ENCODE measurements around the gene LRMDA.

Gene LRMDA

GRCh38 chr10:75431180-75432111 is at the start of gene LRMDA:
Gene LRMDA (plus strand): TSS chr10:75431624.
- no peak for DNase-seq

- DNase-seq = no peak
Observed at GRCh38 chr10:75386128-75386527, 45.3 kb upstream of the LRMDA start.

- no peak for DNase-seq
Observed at GRCh38 chr10:75388082-75388481, 43.3 kb upstream of the LRMDA start.

- DNase-seq = no peak
Observed at GRCh38 chr10:75390178-75390577, 41.2 kb upstream of the LRMDA start.

DNA sequence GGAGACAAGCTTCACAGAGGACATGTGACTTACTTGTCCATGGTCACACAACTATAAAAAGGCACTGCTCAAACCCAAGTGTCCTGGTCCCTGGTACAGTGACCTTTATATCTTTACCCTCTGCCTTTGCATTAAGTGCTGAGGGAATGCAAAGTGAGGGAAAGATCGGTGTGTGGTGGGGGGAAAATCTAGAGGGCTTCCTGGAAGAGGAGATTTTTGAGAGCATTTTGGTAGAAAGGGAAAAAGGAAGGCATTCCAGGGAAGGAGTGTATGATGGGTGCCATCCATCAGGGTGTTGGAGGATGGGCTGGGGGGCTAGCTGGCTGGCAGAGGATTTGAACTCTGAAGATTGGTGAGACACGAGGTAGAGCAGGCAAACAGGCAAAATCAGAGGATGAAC is 39.2 kb upstream of the LRMDA start:
- DNase-seq = no peak

DNA sequence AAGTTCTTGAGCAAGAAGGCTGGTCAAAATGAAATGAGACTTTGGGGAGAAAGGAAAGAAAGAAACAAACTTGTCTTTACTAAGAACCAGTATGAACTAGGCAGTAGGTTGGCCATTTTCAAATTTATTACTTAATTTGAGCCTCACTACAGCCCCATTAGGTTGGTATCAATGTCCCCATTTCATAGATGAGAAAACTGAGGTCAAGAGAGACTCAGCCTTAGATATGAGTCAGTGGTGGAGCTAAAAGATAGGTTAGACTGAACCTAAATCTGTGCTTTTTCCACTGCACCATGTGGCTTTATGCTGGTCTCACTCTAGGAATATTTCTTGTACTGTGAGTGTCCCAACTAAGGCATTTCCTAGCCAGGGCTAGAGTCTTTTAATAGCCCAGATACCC is 38.7 kb upstream of the LRMDA start:
- no peak for DNase-seq

GRCh38 chr10:75394221-75394620 is 37.2 kb upstream of the LRMDA start:
- DNase-seq = no peak

DNA sequence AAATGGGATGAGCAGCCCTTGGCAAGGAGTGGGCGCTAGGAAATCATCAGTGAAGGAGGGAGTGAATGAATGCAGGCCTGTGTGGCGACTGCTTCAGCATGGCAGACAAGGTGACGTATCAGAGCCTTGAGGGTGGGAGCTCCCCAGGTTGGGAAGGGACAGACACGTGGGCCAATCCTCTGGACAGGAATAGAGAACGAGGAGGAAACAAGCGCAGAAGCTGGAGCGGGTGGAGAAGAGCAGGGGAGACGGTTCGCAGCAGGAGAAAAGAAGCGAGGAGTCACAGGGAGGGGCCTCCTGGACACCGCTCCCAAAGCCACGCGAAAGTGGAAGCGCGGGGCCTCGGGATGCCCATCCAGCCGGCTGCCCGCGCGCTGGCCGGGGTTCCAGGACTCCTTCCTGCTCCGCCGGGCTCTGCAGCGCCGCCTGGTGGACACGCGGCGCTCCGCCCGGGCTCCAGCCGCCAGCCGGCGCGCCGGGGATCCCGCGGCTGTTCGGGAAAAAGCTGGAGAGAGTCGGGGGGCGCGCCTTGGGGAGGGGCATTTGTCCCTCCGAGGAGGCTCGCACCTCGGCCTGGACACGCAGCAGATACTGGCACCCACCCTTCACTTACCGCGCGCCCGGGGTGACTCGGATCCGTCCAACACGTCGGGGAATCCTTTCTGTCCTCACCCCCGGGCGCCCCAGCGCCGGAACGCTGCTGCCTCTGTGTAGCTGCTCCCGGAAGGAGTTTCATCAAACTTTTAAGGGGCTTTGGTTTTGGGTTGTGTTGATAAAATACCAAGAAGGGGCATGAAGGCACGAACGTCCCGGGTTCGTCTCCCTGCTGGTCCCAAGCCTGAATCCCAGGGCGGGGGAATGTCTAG is 36.1 kb upstream of the LRMDA start:
- DNase-seq = no peak

DNA sequence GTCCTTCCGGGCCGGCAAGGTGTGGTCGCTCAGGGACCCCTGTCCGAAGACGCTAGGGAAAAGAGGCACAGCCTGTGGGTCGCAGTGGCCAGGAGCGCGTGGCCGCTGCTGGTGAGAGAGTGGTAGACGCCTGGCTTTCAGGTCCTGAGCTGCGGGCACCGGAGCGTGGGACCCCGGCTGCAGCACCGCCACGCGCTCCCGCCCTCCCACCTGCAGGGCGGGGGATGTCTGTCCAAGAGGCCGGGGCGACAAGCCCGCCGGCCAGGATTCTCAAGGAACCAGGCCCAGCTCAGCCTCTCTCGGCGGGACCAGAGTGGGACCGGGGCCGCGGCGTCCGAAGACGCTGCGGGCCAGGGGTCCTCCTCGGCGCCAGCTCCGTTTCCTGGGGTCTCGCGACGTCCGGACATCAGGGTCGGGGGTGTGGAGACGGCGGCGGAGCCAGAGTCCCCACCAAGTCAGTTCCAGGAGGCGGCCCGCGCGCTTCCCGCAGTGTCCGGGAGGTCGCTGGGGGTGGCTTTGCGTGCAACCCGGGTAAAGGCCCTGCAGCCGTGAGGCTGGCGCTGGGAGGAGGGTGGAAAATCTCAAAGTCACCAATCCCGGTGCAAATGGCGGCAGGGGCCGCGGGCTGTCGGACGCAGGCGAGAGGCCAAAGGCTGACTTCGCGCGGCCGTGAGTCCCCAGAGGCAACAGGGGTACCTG is 35.3 kb upstream of the LRMDA start:
- no peak for DNase-seq

GRCh38 chr10:75396631-75397495 is 34.6 kb upstream of the LRMDA start:
- no peak for DNase-seq

DNA sequence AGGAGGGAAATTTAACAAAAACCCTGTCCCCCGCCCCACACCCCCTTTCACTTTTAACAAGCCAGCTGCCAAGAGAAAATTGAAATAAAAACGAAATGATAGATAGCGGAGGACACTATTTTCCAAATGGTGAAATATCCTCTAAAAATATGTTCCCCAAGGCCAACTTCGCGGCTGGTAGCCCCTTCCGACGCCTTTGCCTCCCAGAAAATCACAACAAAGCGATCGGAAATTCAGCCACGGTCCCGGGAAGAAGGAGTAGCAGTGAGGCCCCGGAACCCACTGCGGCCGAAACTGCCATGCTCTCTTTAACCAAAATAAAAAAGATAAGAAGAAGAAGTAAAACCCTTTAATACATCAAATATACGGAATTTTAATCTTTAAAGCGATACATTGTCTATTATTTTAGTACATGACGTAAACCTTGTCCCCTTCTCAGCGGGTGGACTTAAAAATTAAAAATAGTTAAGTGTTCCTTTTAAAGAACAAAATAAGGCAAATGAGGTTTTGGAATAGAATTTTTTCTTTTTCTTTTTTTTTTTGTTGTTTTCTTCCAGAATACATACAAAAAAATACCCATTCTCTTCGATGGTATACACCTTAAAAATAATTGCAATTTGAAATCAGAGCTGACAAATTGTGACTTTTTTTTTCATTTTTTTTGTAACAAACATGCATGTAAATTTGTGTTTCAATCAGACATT is 33.8 kb upstream of the LRMDA start:
- no peak for DNase-seq

GRCh38 chr10:75398200-75398691 is 33.2 kb upstream of the LRMDA start:
- no peak for DNase-seq

- no peak for DNase-seq
Observed at GRCh38 chr10:75398692-75399460, 32.5 kb upstream of the LRMDA start.

GRCh38 chr10:75399461-75400162 is 31.8 kb upstream of the LRMDA start:
- DNase-seq = peak; percentile 21

DNA sequence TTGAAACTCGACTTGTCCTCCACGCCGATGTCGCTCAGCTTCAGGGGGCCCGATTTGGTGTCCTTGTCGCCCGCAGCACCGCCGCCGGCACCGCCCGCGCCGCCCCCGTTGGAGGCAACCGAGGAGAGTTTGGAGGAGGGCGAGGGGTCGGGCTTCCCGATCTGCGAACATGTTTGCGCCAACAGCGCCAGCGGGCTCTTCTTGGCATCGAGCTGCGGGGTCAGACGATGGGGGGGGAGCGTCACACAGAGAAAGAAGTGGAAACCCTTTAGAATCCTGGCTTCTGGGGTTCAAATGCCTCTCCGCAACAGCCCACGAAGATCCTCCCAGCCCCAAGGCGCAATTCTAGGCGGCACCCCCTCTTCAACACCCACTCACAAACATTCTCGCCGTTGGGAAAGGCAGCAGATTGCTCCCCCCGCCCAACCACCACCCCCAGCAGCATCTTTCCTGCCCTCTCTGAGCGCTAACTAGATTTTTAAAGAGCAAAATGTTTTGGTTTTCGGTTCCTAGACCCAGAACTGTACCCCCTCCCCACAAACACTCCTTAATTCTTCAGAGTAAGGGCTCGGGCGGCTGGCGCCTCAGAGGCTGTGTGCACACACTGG is 31.2 kb upstream of the LRMDA start:
- peak; percentile 20 for DNase-seq

DNA sequence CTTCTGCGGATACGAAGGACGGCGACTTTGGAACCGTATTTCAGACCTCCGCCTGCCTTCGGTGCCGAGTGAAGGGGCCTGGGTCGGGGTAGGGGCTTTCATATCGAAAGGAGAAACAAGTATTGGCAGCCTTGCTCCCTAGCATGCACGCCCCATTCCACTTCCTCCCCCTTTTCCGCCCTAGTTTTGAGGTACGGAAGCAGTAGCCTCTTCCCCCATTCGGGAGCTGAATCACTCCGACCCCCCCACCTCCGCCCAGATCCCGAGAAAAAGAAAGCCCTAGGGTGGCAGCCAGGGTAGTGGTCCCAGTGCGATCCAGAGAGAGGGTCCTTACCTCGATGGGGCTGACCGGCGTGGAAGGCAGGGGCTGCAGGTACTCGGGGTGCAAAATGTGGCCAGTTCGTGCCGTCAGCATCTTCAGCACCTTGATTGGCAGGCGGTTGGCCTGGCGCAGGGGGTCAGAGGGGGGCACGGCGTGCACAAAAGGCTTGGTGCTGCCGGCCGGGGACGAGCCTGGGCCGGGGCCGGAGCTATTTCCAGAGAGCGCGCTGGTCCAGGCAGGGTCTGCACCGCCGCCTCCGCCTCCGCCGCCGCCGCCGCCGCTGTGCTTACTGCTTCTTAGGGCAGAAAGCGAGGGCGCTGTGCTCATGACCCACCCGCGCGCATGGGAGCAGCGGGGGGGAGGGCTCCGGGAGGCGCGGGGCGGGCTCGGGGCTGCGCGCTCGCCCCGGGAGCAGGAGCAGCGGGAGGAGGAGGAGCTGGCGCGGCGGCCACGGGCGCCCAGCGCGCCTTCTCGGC is 30.5 kb upstream of the LRMDA start:
- peak; percentile 34 for DNase-seq

- DNase-seq = peak; percentile 90
Observed at GRCh38 chr10:75401569-75402485, 29.6 kb upstream of the LRMDA start, which contains the start of gene ZNF503. Gene ZNF503 (minus strand): TSS chr10:75401764. CDS start chr10:75401419, 345 bp downstream.
